Uterus (tissue), 4 donors: ENCODE results near the gene IKZF1. TPM values are rescaled to one million over a fixed set of nuclear protein-coding genes. Genes with fewer than 3 reads are reported as not detected.

ENCODE experiments used
- DNase-seq, 2 donors: peaks; one replicate each; pipeline ENCODE4 v3.0.0-alpha.2; 2019 to 2020
- H3K27ac ChIP-seq, 2 donors: fragments of 200-600 bp; sonication (generic); 1 replicate in 1 of 2; 2 replicates in 1 of 2; pipeline ENCODE4 v1.5.1; 2016 to 2018
- H3K27me3 ChIP-seq, 2 donors: fragments of 200-600 bp; sonication (generic); one replicate each; pipeline ENCODE4 v1.5.1; 2018 to 2019; ENCODE audit warnings: control low read depth in 1 of 2
- H3K36me3 ChIP-seq, 2 donors: fragments of 200-600 bp; sonication (generic); one replicate each; pipeline ENCODE4 v1.5.1; 2019; ENCODE audit warnings: control low read depth in 1 of 2
- H3K4me1 ChIP-seq, 2 donors: fragments of 200-600 bp; sonication (generic); one replicate each; pipeline ENCODE4 v1.5.1; 2018 to 2019; ENCODE audit warnings: control low read depth in 1 of 2
- H3K4me3 ChIP-seq, 2 donors: fragments of 200-600 bp; sonication (generic); 1 replicate in 1 of 2; 2 replicates in 1 of 2; pipeline ENCODE4 v1.5.1; 2018 to 2019; ENCODE audit warnings: mild to moderate bottlenecking in 1 of 2
- H3K9me3 ChIP-seq, 2 donors: fragments of 200-600 bp; sonication (generic); one replicate each; pipeline ENCODE4 v1.5.1; 2019; ENCODE audit warnings: control low read depth in 1 of 2
- CTCF ChIP-seq, 4 experiments: fragments of 200-600 bp in 2 of 4; fragments of 450-650 bp in 2 of 4; sonication (generic) in 2 of 4; IDR thresholded peaks; one replicate each; pipeline ENCODE4 v1.5.1; 2016 to 2019; ENCODE audit warnings: antibody characterized with exemption in 4 of 4, mild to moderate bottlenecking in 2 of 4, moderate library complexity in 1 of 4
- POLR2A ChIP-seq, 2 donors: fragments of 450-650 bp; IDR thresholded peaks; one replicate each; pipeline ENCODE4 v1.6.1; 2016; ENCODE audit warnings: antibody characterized with exemption in 2 of 2, mild to moderate bottlenecking in 1 of 2, moderate library complexity in 1 of 2
- intact Hi-C: fragments of 100-400 bp; cut with DNase I; formaldehyde crosslinking; loops from one replicate; pipeline ENCODE4 v1.15.1; 2023; ENCODE audit warnings: low total_unique reads
- total RNA-seq, 4 donors: library from RNA; depleted of rRNA in 3 of 4; stranded (reverse); fragments of >200 nt in 3 of 4; gene quantifications; one replicate each; pipeline versions ENCODE4 v1.1.0 to v1.2.4, GENCODE V29; 2014 to 2023
- donor health status: DM: yes; HTN: yes; CAD: no.

Gene IKZF1
- total RNA-seq, 4 donors from 2014 or later, result 7.0 to 828 (median 12.8) TPM

GRCh38 chr7:50400114-50400513, 95.6 kb downstream of the IKZF1 start:
- Histone ChIP-seq H3K4me1 (no peaks in the 10 kb centered on the region), H3K27me3 (no peaks in the 10 kb centered on the region), H3K27ac (no peak overlapping the region), H3K4me3 (no peak overlapping the region), H3K36me3 (no peaks in the 10 kb centered on the region), H3K9me3 (no peaks in the 10 kb centered on the region)
- intact Hi-C loops, result no loop called here
- no peak for TF ChIP-seq CTCF (IDR thresholded peaks at IDR 0.05)
- no peak for TF ChIP-seq POLR2A (IDR thresholded peaks at IDR 0.05)
- no peak for DNase-seq

DNA sequence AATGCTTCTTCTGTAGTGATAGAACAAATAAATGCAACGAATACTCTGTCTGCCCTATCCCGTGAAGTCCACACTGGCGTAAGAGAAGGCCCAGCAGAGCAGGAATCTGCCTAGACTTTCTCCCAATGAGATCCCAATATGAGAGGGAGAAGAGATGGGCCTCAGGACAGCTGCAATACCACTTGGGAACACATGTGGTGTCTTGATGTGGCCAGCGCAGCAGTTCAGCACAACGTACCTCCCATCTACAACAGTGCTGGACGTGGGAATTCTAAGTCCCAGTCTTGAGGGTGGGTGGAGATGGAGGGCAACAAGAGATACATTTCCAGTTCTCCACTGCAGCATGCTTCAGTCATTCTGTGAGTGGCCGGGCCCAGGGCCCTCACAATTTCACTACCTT, 99.9 kb downstream of the IKZF1 start:
- Histone ChIP-seq H3K9me3 (no peaks in the 10 kb centered on the region), H3K27ac (no peak overlapping the region), H3K36me3 (no peaks in the 10 kb centered on the region), H3K4me3 (no peak overlapping the region), H3K4me1 (no peaks in the 10 kb centered on the region), H3K27me3 (no peaks in the 10 kb centered on the region)
- DNase-seq, result no peak
- TF ChIP-seq CTCF (IDR thresholded peaks at IDR 0.05) (no peak), POLR2A (IDR thresholded peaks at IDR 0.05) (no peak)
- intact Hi-C loops, result no loop called here

DNA sequence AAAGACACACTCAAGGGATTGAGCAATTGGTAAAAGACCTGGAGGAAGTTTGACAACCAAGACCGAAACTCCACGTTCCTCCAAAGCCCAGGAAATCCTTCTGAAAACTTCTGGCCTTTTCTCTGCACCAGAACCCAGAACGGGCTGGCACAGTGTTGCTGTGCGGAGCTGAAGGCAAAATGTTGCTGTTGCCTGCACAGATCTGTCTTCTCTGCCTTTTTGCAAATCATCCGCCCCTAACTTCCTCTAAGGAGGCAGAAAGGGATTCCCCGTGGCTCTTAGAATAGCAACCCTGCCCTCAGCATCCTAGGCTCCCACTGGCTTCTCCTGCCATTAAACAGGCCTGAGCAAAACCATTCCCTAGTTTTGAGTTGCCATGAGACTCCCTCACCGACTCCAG, 100.7 kb downstream of the IKZF1 start:
- TF ChIP-seq CTCF (IDR thresholded peaks at IDR 0.05) (no peak), POLR2A (IDR thresholded peaks at IDR 0.05) (no peak)
- H3K27me3 ChIP-seq, result no peaks in the 10 kb centered on the region
- intact Hi-C loops, result no loop called here

GRCh38 chr7:50406935-50407334, 102.4 kb downstream of the IKZF1 start:
- Histone ChIP-seq H3K36me3 (no peaks in the 10 kb centered on the region), H3K27me3 (no peaks in the 10 kb centered on the region), H3K9me3 (no peaks in the 10 kb centered on the region), H3K4me1 (no peaks in the 10 kb centered on the region), H3K27ac (no peak overlapping the region), H3K4me3 (no peak overlapping the region)
- intact Hi-C loops, result no loop called here
- DNase-seq, result no peak
- TF ChIP-seq POLR2A (IDR thresholded peaks at IDR 0.05) (no peak), CTCF (IDR thresholded peaks at IDR 0.05) (no peak)

More for the DNA sequence above, 100.7 kb downstream of the IKZF1 start:
- no peak overlapping the region for H3K4me3 ChIP-seq
- no peak overlapping the region for H3K27ac ChIP-seq
- H3K4me1 ChIP-seq, result no peaks in the 10 kb centered on the region
- no peaks in the 10 kb centered on the region for H3K36me3 ChIP-seq
- H3K9me3 ChIP-seq, result no peaks in the 10 kb centered on the region
- no peak for DNase-seq

DNA sequence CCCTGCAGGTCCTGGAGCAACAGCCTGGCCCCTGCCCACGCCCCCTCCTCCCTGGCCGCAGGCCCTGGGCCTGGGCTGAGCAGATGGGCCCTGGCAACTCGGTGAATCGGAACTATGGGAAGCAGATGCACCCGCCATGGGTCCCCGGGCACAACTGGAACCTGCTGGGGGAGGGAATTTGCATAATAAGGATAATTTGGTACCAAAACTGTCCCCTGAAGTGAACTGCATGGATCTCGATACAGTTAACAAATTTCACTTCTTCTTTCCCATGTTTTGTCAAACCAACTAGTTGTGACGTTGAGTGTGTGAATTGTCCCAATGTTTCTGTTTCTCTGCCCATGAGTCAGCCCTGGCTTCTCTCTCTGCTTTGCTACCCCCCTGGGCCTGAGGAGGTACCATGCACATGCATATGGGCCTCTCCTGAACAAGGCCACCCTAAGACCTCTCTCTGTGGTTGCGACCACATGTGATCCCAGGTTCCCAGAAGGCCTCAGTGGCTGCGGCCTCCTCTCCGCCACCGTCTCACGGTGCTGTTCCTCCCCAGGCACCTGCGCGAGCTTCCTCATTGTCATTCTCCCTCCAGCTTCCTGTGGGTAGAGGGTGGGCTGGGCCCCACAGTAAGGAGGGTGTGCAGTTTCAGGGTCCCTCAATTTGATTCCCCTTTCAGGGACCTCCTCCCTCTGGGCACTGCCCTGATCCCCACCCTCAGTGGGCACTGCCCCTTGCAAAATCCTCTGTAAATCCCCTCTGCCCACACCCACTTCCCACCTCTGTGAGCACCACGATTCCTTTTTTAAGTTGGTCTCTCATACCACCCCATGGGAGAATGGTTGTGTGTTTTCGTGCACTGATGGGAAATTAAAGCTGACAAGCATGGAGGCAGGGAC, 105.6 kb downstream of the IKZF1 start:
- no peak overlapping the region for H3K4me3 ChIP-seq
- no peaks in the 10 kb centered on the region for H3K4me1 ChIP-seq
- no peaks in the 10 kb centered on the region for H3K27me3 ChIP-seq
- DNase-seq, result no peak
- no peaks in the 10 kb centered on the region for H3K9me3 ChIP-seq
- intact Hi-C loops, result no loop called here
- no peaks in the 10 kb centered on the region for H3K36me3 ChIP-seq
- H3K27ac ChIP-seq, result no peak overlapping the region
- TF ChIP-seq CTCF (IDR thresholded peaks at IDR 0.05) (no peak), POLR2A (IDR thresholded peaks at IDR 0.05) (no peak)
